Aorta (tissue), 5 donors: ENCODE measurements around the gene NLRC5. TPM values are rescaled to one million over a fixed set of nuclear protein-coding genes. Genes with fewer than 3 reads are reported as not detected.
A peak's percentile ranks its signal among the peaks of the same experiment; 100 is the strongest.
"Not testable (repeated sequence)": the region's sequence is repeated elsewhere in the genome, so short reads cannot be mapped to it uniquely, and the experiment has no call there.

Source experiments
- ATAC-seq: fragments of 200-7000 bp; cut with Tn5 transposase; one replicate; pipeline ENCODE4 v1.9.1; 2022; ENCODE audit warnings: moderate library complexity; ENCODE audit not compliant: low FRiP score
- DNase-seq, 2 donors: peaks; one replicate each; pipeline ENCODE4 v3.0.0-alpha.2; 2020
- H3K27ac ChIP-seq, 2 donors: one replicate each; pipeline ENCODE4 v1.5.1; 2013; ENCODE audit warnings: low read length in 2 of 2, mild to moderate bottlenecking in 2 of 2, moderate library complexity in 2 of 2, control low read depth in 1 of 2, inconsistent platforms in 1 of 2, low read depth in 1 of 2
- H3K27me3 ChIP-seq, 2 donors: one replicate each; pipeline ENCODE4 v1.6.1; 2013; ENCODE audit warnings: control low read depth in 1 of 2, low read length in 1 of 2, mild to moderate bottlenecking in 1 of 2, moderate library complexity in 1 of 2; ENCODE audit not compliant: insufficient read depth in 2 of 2, control insufficient read depth in 1 of 2
- H3K36me3 ChIP-seq, 2 donors: one replicate each; pipeline ENCODE4 v1.6.1; 2013; ENCODE audit warnings: control low read depth in 1 of 2, low read length in 1 of 2, mild to moderate bottlenecking in 1 of 2; ENCODE audit not compliant: insufficient read depth in 2 of 2, control insufficient read depth in 1 of 2
- H3K4me1 ChIP-seq, 2 donors: one replicate each; pipeline ENCODE4 v1.6.1; 2013; ENCODE audit warnings: low read length in 2 of 2, control low read depth in 1 of 2, mild to moderate bottlenecking in 1 of 2, moderate library complexity in 1 of 2; ENCODE audit not compliant: insufficient read depth in 2 of 2, control insufficient read depth in 1 of 2
- H3K4me3 ChIP-seq, 2 donors: one replicate each; pipeline ENCODE4 v1.5.1; 2013; ENCODE audit warnings: low read length in 2 of 2, control low read depth in 1 of 2, mild to moderate bottlenecking in 1 of 2
- H3K9me3 ChIP-seq: one replicate; pipeline ENCODE4 v1.6.1; 2013; ENCODE audit warnings: mild to moderate bottlenecking, low read length; ENCODE audit not compliant: control insufficient read depth
- WGBS, 2 donors: extraction: QIAGEN DNeasy Blood & Tissue Kit; methylation state at CpG; one replicate each; pipeline ENCODE4 v1.1.7; 2013; 5-methylcytosine and 5-hydroxymethylcytosine counted together
- intact Hi-C, 2 donors: fragments of 100-400 bp; cut with DNase I; formaldehyde crosslinking; loops; one replicate each; pipeline versions ENCODE4 v1.14.2 to v1.15.0; 2022
- polyA plus RNA-seq, 2 donors: library from polyadenylated mRNA; stranded (reverse); fragments of 200-250 nt; gene quantifications; one replicate each; pipeline ENCODE4 v1.2.3, GENCODE V29; 2013
- total RNA-seq, 2 donors: library from RNA; stranded (reverse); fragmentation: NEBNext Ultra II Directional; extraction: Animal tissue kit (Norgen Biotek cat#: 25700); gene quantifications; one replicate each; pipeline ENCODE4 v1.2.1, GENCODE V29; 2021
- donor health status: healthy with polysubstance abuse.
- donor health status: Bipolar disorder and iron deficiency.
- donor health status: DM: no; HTN: no; CAD: no.
- donor health status: DM: no; HTN: no; CAD: no.
- donor health status: DM: yes; HTN: yes; CAD: no.

Gene NLRC5
- total and polyA plus RNA-seq, 4 donors, result 4.9 to 82.9 (median 35.9) TPM

GRCh38 chr16:56992431-56992830 is 3.1 kb downstream of the NLRC5 start:
- ATAC-seq, H3K9me3 ChIP-seq, H3K36me3 ChIP-seq, H3K27ac ChIP-seq, intact Hi-C loops, H3K27me3 ChIP-seq, DNase-seq, H3K4me3 ChIP-seq, H3K4me1 ChIP-seq: not testable (repeated sequence)
- 92 to 100% methylated on average over 1 of the region's 1 CpG for WGBS, 2 donors

DNA sequence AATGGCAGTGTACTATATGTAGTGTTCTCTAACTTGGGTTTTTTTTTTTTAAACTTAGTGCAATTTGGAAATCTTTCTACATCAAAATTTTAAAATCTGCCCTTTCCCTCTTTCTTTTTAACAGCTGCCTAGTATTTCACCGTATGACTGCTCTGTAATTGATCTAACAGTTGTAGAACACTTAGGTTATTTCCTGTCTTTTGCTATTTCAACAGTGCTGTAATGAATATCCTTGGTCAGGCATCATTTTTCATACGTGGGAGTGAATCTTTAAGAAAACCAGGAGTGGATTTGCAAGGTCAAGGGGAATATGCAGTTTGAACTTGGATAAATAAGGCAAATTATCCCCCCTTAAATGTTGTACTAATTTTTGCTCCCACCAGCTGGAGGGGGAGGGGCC is 3.8 kb downstream of the NLRC5 start:
- no peak overlapping the region for H3K27ac ChIP-seq
- DNase-seq, result no peak
- intact Hi-C loops, result no loop called here
- no peaks in the 10 kb centered on the region for H3K4me1 ChIP-seq
- no peaks in the 10 kb centered on the region for H3K36me3 ChIP-seq
- no peak overlapping the region for H3K4me3 ChIP-seq
- no peaks in the 10 kb centered on the region for H3K9me3 ChIP-seq
- H3K27me3 ChIP-seq, result no peaks in the 10 kb centered on the region
- WGBS, 2 donors, result 52 to 54% methylated on average over 2 of the region's 2 CpGs
- ATAC-seq, result no peak

GRCh38 chr16:56994311-56994710 is 5.0 kb downstream of the NLRC5 start:
- Histone ChIP-seq H3K4me1 (no peaks in the 10 kb centered on the region), H3K27me3 (no peaks in the 10 kb centered on the region), H3K36me3 (no peaks in the 10 kb centered on the region), H3K9me3 (no peaks in the 10 kb centered on the region), H3K4me3 (no peak overlapping the region), H3K27ac (no peak overlapping the region)
- intact Hi-C loops, result no loop called here
- peak in 1 of 2 donors; percentile 63 for DNase-seq
- ATAC-seq, result no peak
- 92 to 95% methylated on average over 5 of the region's 5 CpGs for WGBS, 2 donors

DNA sequence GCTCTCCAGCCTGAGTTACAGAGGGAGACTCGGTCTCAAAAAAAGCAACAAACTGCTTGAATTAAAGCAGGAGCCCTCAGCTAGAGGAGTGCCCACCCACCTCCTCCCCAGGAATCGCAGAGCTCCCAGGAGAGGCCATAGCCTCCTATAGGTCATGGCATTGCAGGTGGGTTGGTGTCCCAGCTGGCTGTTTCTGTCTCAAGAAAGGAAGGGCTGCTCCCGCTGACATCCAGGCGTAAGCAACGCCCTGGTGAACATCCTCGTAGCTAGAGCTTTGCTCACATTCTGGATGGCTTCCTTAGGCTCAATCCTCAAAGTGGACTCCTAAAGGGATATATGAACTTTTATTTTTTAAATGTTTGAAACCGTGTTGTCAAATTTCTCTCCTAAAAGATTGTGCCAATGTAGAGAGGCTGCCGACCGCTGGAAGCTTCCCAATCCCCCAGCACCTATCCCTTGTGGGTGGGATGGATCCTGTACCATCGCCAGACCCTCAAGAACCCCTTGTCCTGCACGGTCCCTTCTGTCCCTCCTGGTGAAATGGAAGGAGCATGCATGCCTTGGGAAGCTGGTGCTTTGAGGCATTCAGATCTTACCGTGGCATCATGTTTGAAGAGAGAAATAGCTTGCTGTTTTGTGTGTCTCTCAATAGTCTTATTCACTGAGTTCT is 5.9 kb downstream of the NLRC5 start:
- Histone ChIP-seq H3K36me3 (no peaks in the 10 kb centered on the region), H3K27ac (no peak overlapping the region), H3K27me3 (no peaks in the 10 kb centered on the region), H3K4me1 (no peaks in the 10 kb centered on the region), H3K4me3 (no peak overlapping the region), H3K9me3 (no peaks in the 10 kb centered on the region)
- intact Hi-C loops, result no loop called here
- DNase-seq (peak in 1 of 2 donors; percentile 33), ATAC-seq (no peak)
- 82 to 84% methylated on average over 12 of the region's 12 CpGs for WGBS, 2 donors

- no peak overlapping the region for H3K4me3 ChIP-seq
- 92 to 96% methylated on average over 5 of the region's 5 CpGs for WGBS, 2 donors
- intact Hi-C loops, result no loop called here
- H3K27me3 ChIP-seq, result no peaks in the 10 kb centered on the region
- DNase-seq (no peak), ATAC-seq (no peak)
- no peaks in the 10 kb centered on the region for H3K4me1 ChIP-seq
- no peaks in the 10 kb centered on the region for H3K36me3 ChIP-seq
- H3K27ac ChIP-seq, result no peak overlapping the region
- H3K9me3 ChIP-seq, result no peaks in the 10 kb centered on the region
Observed at GRCh38 chr16:56997264-56997663, 7.9 kb downstream of the NLRC5 start.

DNA sequence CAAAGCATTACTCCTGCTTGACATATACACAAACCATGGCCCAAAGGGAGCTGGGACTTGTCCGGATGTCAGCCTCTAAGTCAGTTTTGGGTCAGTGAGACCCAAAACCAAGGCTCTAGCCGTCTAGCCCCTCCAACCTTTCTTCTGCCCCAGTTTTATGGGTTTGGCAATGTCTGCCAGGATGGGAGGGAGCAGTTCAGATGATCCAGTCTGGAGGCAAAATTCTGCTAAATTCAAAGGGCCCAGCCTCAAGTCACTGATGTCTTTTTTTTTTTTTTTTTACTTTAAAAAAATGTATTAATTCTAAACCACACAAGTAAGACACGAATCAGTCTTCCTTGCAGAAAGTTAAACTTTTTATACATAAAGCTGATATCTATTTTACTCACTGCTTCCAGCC is 8.6 kb downstream of the NLRC5 start:
- H3K36me3 ChIP-seq, result no peaks in the 10 kb centered on the region
- WGBS, 2 donors, result 82 to 98% methylated on average over 3 of the region's 3 CpGs
- no peak for ATAC-seq
- no peaks in the 10 kb centered on the region for H3K27me3 ChIP-seq
- no peaks in the 10 kb centered on the region for H3K4me1 ChIP-seq
- DNase-seq, result no peak
- H3K9me3 ChIP-seq, result no peaks in the 10 kb centered on the region
- no peak overlapping the region for H3K27ac ChIP-seq
- no peak overlapping the region for H3K4me3 ChIP-seq
- intact Hi-C loops, result no loop called here

DNA sequence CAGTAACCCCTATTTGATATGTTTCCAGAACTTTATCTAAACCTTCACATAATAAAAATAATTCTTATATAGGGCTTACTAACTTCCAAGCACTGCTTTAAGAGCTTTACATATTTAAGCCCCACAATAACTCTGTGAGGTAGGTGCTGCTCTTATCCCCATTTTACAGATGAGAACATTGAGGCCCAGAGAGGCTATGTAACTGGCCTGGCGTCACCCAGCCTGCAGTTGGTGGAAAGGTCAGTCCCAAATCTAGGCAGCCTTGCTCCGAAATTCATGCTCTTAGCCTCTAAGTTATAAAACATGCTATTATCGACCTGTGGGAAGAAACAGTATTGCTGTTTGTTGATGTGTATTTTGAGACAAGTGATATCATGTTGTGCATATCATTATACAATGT is 9.0 kb downstream of the NLRC5 start:
- no peak for DNase-seq
- H3K27ac ChIP-seq, result no peak overlapping the region
- WGBS, 2 donors, result 92 to 97% methylated on average over 3 of the region's 3 CpGs
- no peaks in the 10 kb centered on the region for H3K27me3 ChIP-seq
- H3K9me3 ChIP-seq, result no peaks in the 10 kb centered on the region
- ATAC-seq, result no peak
- intact Hi-C loops, result no loop called here
- H3K4me3 ChIP-seq, result no peak overlapping the region
- no peaks in the 10 kb centered on the region for H3K36me3 ChIP-seq
- H3K4me1 ChIP-seq, result no peaks in the 10 kb centered on the region

DNA sequence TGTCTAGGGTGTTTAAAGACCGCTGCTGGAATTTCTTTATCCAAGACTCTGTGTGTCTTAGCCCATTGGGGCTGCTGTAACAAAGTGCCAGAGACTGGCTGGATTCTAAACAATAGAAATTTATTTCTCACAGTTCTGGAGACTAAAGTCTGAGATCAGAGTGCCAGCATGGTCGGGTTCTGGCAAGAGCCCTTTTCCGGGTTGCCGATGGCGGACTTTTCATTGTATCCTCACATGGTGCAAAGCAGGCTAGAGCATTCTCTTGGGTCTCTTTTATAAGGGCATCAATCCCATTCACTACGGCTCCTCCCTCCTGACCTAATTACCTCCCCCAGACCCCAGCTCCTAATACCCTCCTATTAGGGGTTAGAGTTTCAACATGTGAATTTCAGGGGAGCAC is 9.5 kb downstream of the NLRC5 start:
- Histone ChIP-seq H3K9me3 (no peaks in the 10 kb centered on the region), H3K36me3 (no peaks in the 10 kb centered on the region), H3K4me3 (no peak overlapping the region), H3K27me3 (no peaks in the 10 kb centered on the region), H3K27ac (no peak overlapping the region), H3K4me1 (no peaks in the 10 kb centered on the region)
- 92 to 94% methylated on average over 6 of the region's 6 CpGs for WGBS, 2 donors
- no peak for ATAC-seq
- no peak for DNase-seq
- intact Hi-C loops, result no loop called here

DNA sequence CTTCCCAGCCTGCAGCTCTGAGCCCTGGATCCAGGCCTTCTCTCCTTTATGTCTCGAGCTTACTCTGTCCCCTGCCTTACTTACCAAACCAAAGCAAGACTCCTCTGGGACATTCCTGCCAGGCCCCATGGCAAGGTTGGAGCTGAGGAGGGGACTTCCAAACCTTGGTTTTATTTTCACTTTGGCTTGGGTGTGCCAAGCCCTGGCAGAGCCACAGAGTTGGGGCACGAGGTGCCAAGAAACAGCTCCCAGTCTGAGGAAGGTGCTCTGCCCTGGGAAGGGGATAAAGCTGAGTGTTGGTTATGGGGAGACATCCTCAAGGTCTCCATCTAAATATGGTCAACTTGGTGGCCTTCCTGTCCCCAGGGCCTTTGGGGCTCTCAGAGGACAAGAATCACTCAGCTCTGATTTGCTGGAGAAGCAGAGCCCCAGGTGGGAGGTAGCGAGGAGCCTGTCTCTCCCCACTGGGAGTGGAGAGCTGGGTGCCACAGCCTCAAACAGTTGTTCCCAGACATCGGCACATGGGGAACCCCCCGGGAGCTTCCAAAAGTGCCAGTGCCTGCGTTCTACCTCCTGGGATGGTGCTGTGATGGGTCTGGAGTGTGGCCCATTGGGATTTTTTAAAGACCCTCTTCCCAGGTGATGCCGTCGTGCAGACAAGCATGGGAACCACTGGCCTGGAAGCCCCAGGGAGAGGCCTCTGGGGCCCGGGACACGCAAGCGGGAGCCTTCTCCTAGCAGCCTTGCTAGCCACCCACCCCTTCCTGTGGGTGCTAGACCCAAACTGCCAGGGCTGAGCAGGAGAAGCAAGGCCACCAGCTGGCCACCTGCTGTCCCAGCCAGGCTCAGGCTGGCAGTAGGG is 10.3 kb downstream of the NLRC5 start:
- no peaks in the 10 kb centered on the region for H3K27me3 ChIP-seq
- H3K36me3 ChIP-seq, result no peaks in the 10 kb centered on the region
- peak; percentile 30 for ATAC-seq
- no peaks in the 10 kb centered on the region for H3K9me3 ChIP-seq
- H3K27ac ChIP-seq, result no peak overlapping the region
- H3K4me3 ChIP-seq, result no peak overlapping the region
- H3K4me1 ChIP-seq, result no peaks in the 10 kb centered on the region
- no peak for DNase-seq
- 70 to 77% methylated on average over 11 of the region's 11 CpGs for WGBS, 2 donors
- intact Hi-C loops, result no loop called here
